H1 (cell line): ENCODE results near the gene ARMC6. TPM values are rescaled to one million over a fixed set of nuclear protein-coding genes. Genes with fewer than 3 reads are reported as not detected.

Experiments
- CTCF ChIA-PET: fragments of 300-600 bp; sonication (Branson Sonifier 250); formaldehyde crosslinking; loops from one replicate; lab custom pipeline; 2021; ENCODE audit not compliant: partially characterized antibody; lab: Charles Lee
- POLR2A ChIA-PET: fragments of 300-600 bp; sonication (Branson Sonifier 250); formaldehyde crosslinking; loops from one replicate; lab custom pipeline; 2021; ENCODE audit warnings: inconsistent platforms; ENCODE audit not compliant: partially characterized antibody; lab: Charles Lee
- DNase-seq, 2 experiments: peaks; one replicate each; pipeline versions ENCODE4 v3.0.0 to v3.0.0-alpha.2; 2010 to 2022; ENCODE audit warnings: low spot score in 2 of 2, low read depth in 1 of 2, mixed read lengths in 1 of 2
- FAIRE-seq: peaks from 2 replicates; lab custom pipeline; 2011; peaks lifted over from hg19 to GRCh38; lab: Jason Lieb, UNC
- H2AFZ ChIP-seq: 2 replicates; pipeline ENCODE4 v1.8.1; 2012; ENCODE audit warnings: low read length, inconsistent platforms
- H2AK5ac ChIP-seq: 2 replicates; pipeline ENCODE4 v1.6.1; 2013; ENCODE audit warnings: low read depth, low read length
- H2BK120ac ChIP-seq: replicated peaks from 2 replicates; pipeline ENCODE3; 2013; ENCODE audit warnings: low read depth, low read length, inconsistent platforms
- H2BK12ac ChIP-seq: 2 replicates; pipeline ENCODE4 v1.6.1; 2013; ENCODE audit warnings: low read depth, low read length
- H2BK15ac ChIP-seq: 2 replicates; pipeline ENCODE4 v1.6.1; 2013; ENCODE audit warnings: low read length
- H2BK20ac ChIP-seq: 2 replicates; pipeline ENCODE4 v1.6.1; 2013; ENCODE audit warnings: low read length
- H2BK5ac ChIP-seq: 2 replicates; pipeline ENCODE4 v1.6.1; 2013; ENCODE audit warnings: low read depth, low read length
- H3K14ac ChIP-seq: 2 replicates; pipeline ENCODE4 v1.6.1; 2013; ENCODE audit warnings: inconsistent platforms; ENCODE audit not compliant: insufficient read length
- H3K18ac ChIP-seq: 2 replicates; pipeline ENCODE4 v1.6.1; 2013; ENCODE audit warnings: low read length; ENCODE audit errors: extremely low read depth
- H3K23ac ChIP-seq: 2 replicates; pipeline ENCODE4 v1.6.1; 2013; ENCODE audit warnings: inconsistent platforms; ENCODE audit not compliant: insufficient read length
- H3K23me2 ChIP-seq: 2 replicates; pipeline ENCODE4 v1.6.1; 2013; ENCODE audit warnings: low read depth, low read length
- H3K27ac ChIP-seq: 2 replicates; pipeline ENCODE4 v1.6.1; 2011; ENCODE audit warnings: low read depth, low read length, inconsistent platforms
- H3K27me3 ChIP-seq, 4 experiments: replicated peaks in 1 of 4; 1 replicate in 1 of 4; 2 replicates in 3 of 4; pipeline versions ENCODE4 v1.6.1 to v1.8.1; 2011 to 2013; ENCODE audit warnings: low read length in 3 of 4, mild to moderate bottlenecking in 3 of 4, inconsistent platforms in 2 of 4, mixed read lengths in 2 of 4, moderate library complexity in 1 of 4; ENCODE audit not compliant: control insufficient read depth in 3 of 4, insufficient read depth in 3 of 4; ENCODE audit errors: extremely low read depth in 1 of 4
- H3K36me3 ChIP-seq, 4 experiments: 2 replicates each; pipeline versions ENCODE4 v1.6.1 to v1.8.1; 2011 to 2013; ENCODE audit warnings: mild to moderate bottlenecking in 4 of 4, low read length in 3 of 4, moderate library complexity in 2 of 4, control low read depth in 1 of 4, inconsistent platforms in 1 of 4; ENCODE audit not compliant: insufficient read depth in 4 of 4, control insufficient read depth in 2 of 4
- H3K4ac ChIP-seq: replicated peaks from 2 replicates; pipeline ENCODE3; 2013; ENCODE audit warnings: low read length, low read depth, mixed read lengths, inconsistent platforms; ENCODE audit not compliant: insufficient read length
- H3K4me1 ChIP-seq, 4 experiments: replicated peaks in 1 of 4; 1 replicate in 1 of 4; 2 replicates in 3 of 4; pipeline versions ENCODE4 v1.6.1 to v1.8.1; 2011 to 2013; ENCODE audit warnings: low read length in 3 of 4, inconsistent platforms in 2 of 4, mixed read lengths in 1 of 4; ENCODE audit not compliant: insufficient read depth in 4 of 4, control insufficient read depth in 3 of 4
- H3K4me2 ChIP-seq, 2 experiments: 2 replicates each; pipeline versions ENCODE4 v1.6.1 to v1.8.1; 2011 to 2013; ENCODE audit warnings: low read depth in 2 of 2, low read length in 2 of 2, control low read depth in 1 of 2, inconsistent platforms in 1 of 2, mild to moderate bottlenecking in 1 of 2; ENCODE audit not compliant: insufficient read depth in 1 of 2
- H3K4me3 ChIP-seq, 4 experiments: fragments of 200-600, 300-600 bp in 1 of 4; sonication (generic), shearing (Covaris generic), sonication (Bioruptor Twin) in 1 of 4; 2 replicates each; pipeline versions ENCODE4 v1.5.1 to v1.8.1; 2011 to 2016; ENCODE audit warnings: low read length in 4 of 4, low read depth in 3 of 4, control low read depth in 2 of 4, inconsistent platforms in 2 of 4, mild to moderate bottlenecking in 2 of 4, mixed read lengths in 1 of 4, moderate library complexity in 1 of 4; ENCODE audit not compliant: insufficient read depth in 2 of 4; ENCODE audit errors: extremely low read depth in 1 of 4
- H3K56ac ChIP-seq: replicated peaks from 2 replicates; pipeline ENCODE3; 2013; ENCODE audit warnings: low read depth, mild to moderate bottlenecking, mixed read lengths, low read length, inconsistent platforms; ENCODE audit not compliant: insufficient read length
- H3K79me1 ChIP-seq: 2 replicates; pipeline ENCODE4 v1.6.1; 2013; ENCODE audit warnings: low read depth, low read length, control low read depth
- H3K79me2 ChIP-seq, 2 experiments: 2 replicates each; pipeline versions ENCODE4 v1.6.1 to v1.8.1; 2012 to 2013; ENCODE audit warnings: low read length in 2 of 2, mild to moderate bottlenecking in 2 of 2, inconsistent platforms in 1 of 2; ENCODE audit not compliant: insufficient read depth in 2 of 2, control insufficient read depth in 1 of 2
- H3K9ac ChIP-seq, 4 experiments: replicated peaks in 1 of 4; 1 replicate in 1 of 4; 2 replicates in 3 of 4; pipeline versions ENCODE4 v1.6.1 to v1.8.1; 2011 to 2013; ENCODE audit warnings: low read depth in 3 of 4, low read length in 3 of 4, control low read depth in 2 of 4, mild to moderate bottlenecking in 2 of 4, moderate library complexity in 2 of 4, inconsistent platforms in 1 of 4; ENCODE audit errors: extremely low read depth in 1 of 4
- H3K9me3 ChIP-seq, 2 experiments: 2 replicates each; pipeline versions ENCODE4 v1.6.1 to v1.8.1; 2012 to 2013; ENCODE audit warnings: mild to moderate bottlenecking in 2 of 2, moderate library complexity in 2 of 2, control low read depth in 1 of 2, inconsistent platforms in 1 of 2, low read depth in 1 of 2, low read length in 1 of 2, mixed read lengths in 1 of 2; ENCODE audit not compliant: insufficient read depth in 2 of 2
- H4K20me1 ChIP-seq, 2 experiments: replicated peaks in 1 of 2; 2 replicates each; pipeline versions ENCODE3 to v1.8.1; 2011 to 2013; ENCODE audit warnings: inconsistent platforms in 2 of 2, low read length in 2 of 2, mild to moderate bottlenecking in 1 of 2; ENCODE audit not compliant: insufficient read depth in 2 of 2, control insufficient read depth in 1 of 2
- H4K5ac ChIP-seq: 2 replicates; pipeline ENCODE4 v1.6.1; 2013; ENCODE audit warnings: low read length, low read depth, mixed read lengths, inconsistent platforms; ENCODE audit not compliant: insufficient read length
- H4K8ac ChIP-seq: 2 replicates; pipeline ENCODE4 v1.8.0; 2013; ENCODE audit warnings: mild to moderate bottlenecking, moderate library complexity, low read length, inconsistent platforms; ENCODE audit not compliant: insufficient read depth; ENCODE audit errors: extremely low read depth
- H4K91ac ChIP-seq: replicated peaks from 2 replicates; pipeline ENCODE3; 2013; ENCODE audit warnings: low read length, mixed read lengths, inconsistent platforms; ENCODE audit not compliant: insufficient read length
- CBX8 ChIP-seq: fragments of 300-800, 300-1000 bp; sonication (generic); IDR thresholded peaks from 2 replicates; pipeline ENCODE4 v1.7.1; 2016; ENCODE audit warnings: low read depth, low read length, borderline replicate concordance
- CREB1 ChIP-seq: IDR thresholded peaks from 2 replicates; pipeline ENCODE4 v1.6.1; 2012; ENCODE audit warnings: inconsistent platforms
- EZH2 ChIP-seq: fragments of 200-600 bp; sonication (generic); IDR thresholded peaks from 2 replicates; pipeline ENCODE4 v1.7.1; 2012; ENCODE audit warnings: low read depth, mild to moderate bottlenecking, moderate library complexity, low read length, inconsistent platforms; ENCODE audit not compliant: severe bottlenecking
- JUND ChIP-seq: IDR thresholded peaks from 2 replicates; pipeline ENCODE4 v1.6.1; 2011; ENCODE audit warnings: mild to moderate bottlenecking, improper control_type of control experiment, low read length
- POU5F1 ChIP-seq: IDR thresholded peaks from 2 replicates; pipeline ENCODE4 v1.6.1; 2011; ENCODE audit warnings: low read depth, mild to moderate bottlenecking, low read length, moderate library complexity
- SUZ12 ChIP-seq: fragments of 200-600 bp; sonication (generic); IDR thresholded peaks from 2 replicates; pipeline ENCODE4 v1.6.1; 2012; ENCODE audit warnings: mild to moderate bottlenecking, inconsistent platforms, low read length, moderate library complexity, mixed read lengths
- TAF7 ChIP-seq: optimal IDR thresholded peaks from 2 replicates; pipeline ENCODE3; 2011; ENCODE audit warnings: low read depth, mild to moderate bottlenecking, inconsistent platforms, low read length, moderate library complexity, borderline replicate concordance
- WGBS, 2 experiments: shearing (Covaris generic) in 1 of 2; methylation state at CpG; one replicate each; pipeline versions ENCODE4 v1.1.6 to v1.1.7; 2013 to 2015; ENCODE audit warnings: low lambda C conversion rate in 2 of 2, mixed read lengths in 2 of 2, inconsistent platforms in 1 of 2, low coverage in 1 of 2, missing lambda C conversion rate in 1 of 2; ENCODE audit not compliant: insufficient replicate concordance in 2 of 2, insufficient coverage in 1 of 2, insufficient read length in 1 of 2; ENCODE audit errors: extremely low coverage in 1 of 2, missing lambda C conversion rate in 1 of 2; 5-methylcytosine and 5-hydroxymethylcytosine counted together
- polyA plus RNA-seq, 7 experiments: library from polyadenylated mRNA; depleted of rRNA in 3 of 7; stranded (reverse) in 5 of 7; unstranded in 2 of 7; fragments of >200 nt in 5 of 7; fragments of 200-250 nt in 2 of 7; gene quantifications; 1 replicate in 5 of 7; 2 replicates in 1 of 7; 4 replicates in 1 of 7; pipeline versions ENCODE4 v1.2.1 to v1.2.3, GENCODE V29; 2011 to 2013; ENCODE audit warnings: missing spikeins in 2 of 7, mixed read lengths in 2 of 7
- total RNA-seq: library from RNA; stranded (reverse); fragmentation: NEBNext Ultra II Directional; extraction: Animal tissue kit (Norgen Biotek cat#: 25700); gene quantifications from 2 replicates; pipeline ENCODE4 v1.2.1, GENCODE V29; 2021
- TF ChIP-seq, protein P1 (sequence below), 3 experiments: IDR thresholded peaks; 1 replicate in 2 of 3; 2 replicates in 1 of 3; pipeline versions ENCODE4 v1.5.1 to v1.6.1; 2011; ENCODE audit warnings: low read length in 3 of 3, mild to moderate bottlenecking in 3 of 3, inconsistent platforms in 2 of 3, low read depth in 1 of 3, moderate library complexity in 1 of 3; ENCODE audit not compliant: insufficient read depth in 1 of 3; ENCODE audit errors: control extremely low read depth in 1 of 3

ARMC6 gene
- total and polyA plus RNA-seq, 2 of the 8 experiments (the other 6 are each of a cell fraction or from before 2014, with no cell fraction given): 67.1 to 68.3 TPM

DNA sequence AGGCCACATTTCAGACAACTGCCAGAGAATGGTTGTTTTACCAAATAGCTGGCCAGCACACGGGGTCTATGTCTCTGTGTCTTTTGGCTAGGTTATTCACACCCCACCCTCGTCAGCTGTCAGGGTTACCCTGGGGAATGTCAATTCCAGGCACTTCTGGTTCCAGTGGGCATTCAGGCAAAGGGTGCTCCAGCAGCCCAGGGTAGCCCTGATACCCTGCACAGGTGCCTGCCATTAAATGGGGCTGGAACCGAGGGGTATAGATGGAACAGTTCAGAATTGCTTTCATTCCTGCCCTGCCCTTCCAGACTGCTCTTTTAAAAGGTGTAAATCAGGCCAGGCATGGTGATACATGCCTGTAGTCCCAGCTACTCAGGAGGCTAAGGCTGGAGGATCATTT is 49.2 kb upstream of the ARMC6 start:
- FAIRE-seq (no peak), DNase-seq (no peak)
- H3K79me1 ChIP-seq: no peaks in the 10 kb centered on the region
- no peak overlapping the region for H2BK120ac ChIP-seq
- H4K91ac ChIP-seq: no peak overlapping the region
- no peak overlapping the region for H3K4ac ChIP-seq
- peaks cover 0 to 2% (median 0%) of the 10 kb centered on the region in 4 experiments; a peak in 1 of 7 replicates for H3K27me3 ChIP-seq
- no peak overlapping the region for H2BK20ac ChIP-seq
- no peak overlapping the region for H2AK5ac ChIP-seq
- no peak overlapping the region for H3K27ac ChIP-seq
- TF ChIP-seq EZH2 (no peak), POU5F1 (no peak), SUZ12 (no peak), JUND (no peak), CREB1 (no peak), CBX8 (no peak), TAF7 (no peak)
- TF ChIP-seq, protein P1, sequence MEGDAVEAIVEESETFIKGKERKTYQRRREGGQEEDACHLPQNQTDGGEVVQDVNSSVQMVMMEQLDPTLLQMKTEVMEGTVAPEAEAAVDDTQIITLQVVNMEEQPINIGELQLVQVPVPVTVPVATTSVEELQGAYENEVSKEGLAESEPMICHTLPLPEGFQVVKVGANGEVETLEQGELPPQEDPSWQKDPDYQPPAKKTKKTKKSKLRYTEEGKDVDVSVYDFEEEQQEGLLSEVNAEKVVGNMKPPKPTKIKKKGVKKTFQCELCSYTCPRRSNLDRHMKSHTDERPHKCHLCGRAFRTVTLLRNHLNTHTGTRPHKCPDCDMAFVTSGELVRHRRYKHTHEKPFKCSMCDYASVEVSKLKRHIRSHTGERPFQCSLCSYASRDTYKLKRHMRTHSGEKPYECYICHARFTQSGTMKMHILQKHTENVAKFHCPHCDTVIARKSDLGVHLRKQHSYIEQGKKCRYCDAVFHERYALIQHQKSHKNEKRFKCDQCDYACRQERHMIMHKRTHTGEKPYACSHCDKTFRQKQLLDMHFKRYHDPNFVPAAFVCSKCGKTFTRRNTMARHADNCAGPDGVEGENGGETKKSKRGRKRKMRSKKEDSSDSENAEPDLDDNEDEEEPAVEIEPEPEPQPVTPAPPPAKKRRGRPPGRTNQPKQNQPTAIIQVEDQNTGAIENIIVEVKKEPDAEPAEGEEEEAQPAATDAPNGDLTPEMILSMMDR (IDR thresholded peaks at IDR 0.05; ENCODE audit: control extremely low read depth in 1 of 3, insufficient read depth in 1 of 3, low read depth in 1 of 3, low read length in 3 of 3): no peak
- H3K14ac ChIP-seq: no peak overlapping the region
- no peaks in the 10 kb centered on the region for H3K79me2 ChIP-seq
- POLR2A ChIA-PET: interaction anchor here (0.6 to 1.3 kb wide), 2 partner anchors 31 to 76 kb away, joined by 3 to 4 read pairs; no protein-coding TSS in a partner anchor
- no peak overlapping the region for H3K18ac ChIP-seq
- CTCF ChIA-PET: interaction anchor here (0.6 to 4.1 kb wide), 7 partner anchors 9 to 122 kb away, joined by 3 to 40 read pairs (median 3); no protein-coding TSS in a partner anchor
- no peaks in the 10 kb centered on the region for H3K9me3 ChIP-seq
- H3K23me2 ChIP-seq: 0 out of 2 replicates have a peak, but pooled peaks cover 1% of the 10 kb centered on the region
- no peak overlapping the region for H2AFZ ChIP-seq
- H2BK12ac ChIP-seq: no peak overlapping the region
- no peaks in the 10 kb centered on the region for H3K36me3 ChIP-seq
- peaks cover 0 to 2% of the 10 kb centered on the region in 2 experiments for H4K20me1 ChIP-seq
- no peak overlapping the region for H3K56ac ChIP-seq
- no peak overlapping the region for H3K9ac ChIP-seq
- no peak overlapping the region for H3K4me3 ChIP-seq
- no peak overlapping the region for H3K4me2 ChIP-seq
- WGBS, 2 experiments: 77% methylated on average over 3 of the region's 3 CpGs; no CpG with 5 or more reads in 1 of the 2 experiments
- no peak overlapping the region for H2BK15ac ChIP-seq
- no peak overlapping the region for H2BK5ac ChIP-seq
- H4K8ac ChIP-seq: no peak overlapping the region
- 0 out of 7 replicates have a peak, but pooled peaks cover 0 to 3% (median 0%) of the 10 kb centered on the region in 4 experiments for H3K4me1 ChIP-seq
- no peak overlapping the region for H3K23ac ChIP-seq
- H4K5ac ChIP-seq: no peak overlapping the region
